ENCODE data around the gene TESK2. TPM values are rescaled to one million over a fixed set of nuclear protein-coding genes. Genes with fewer than 3 reads are reported as not detected.
A peak's percentile ranks its signal among the peaks of the same experiment; 100 is the strongest.

TESK2 gene
- polyA plus RNA-seq (2012; rRNA removed), result 1.3 TPM in 2 replicates
- 1.1 TPM in 2 replicates for polyA plus RNA-seq (2012; cell fraction: cytosol; rRNA removed)
- 2.5 and 3.2 TPM in 2 replicates for polyA plus RNA-seq (2012; cell fraction: nucleus; rRNA removed)

- H3K4me2 ChIP-seq, result peak within 1 kb of the TSS; percentile 90
- H3K9ac ChIP-seq, result peak within 1 kb of the TSS; percentile 69
- H4K20me1 ChIP-seq (ENCODE audit: insufficient read depth), result no peaks in the 10 kb centered on the region
- no peaks in the 10 kb centered on the region for H3F3A ChIP-seq (replicated peaks; ENCODE audit: insufficient read depth)
- H2AFZ ChIP-seq (ENCODE audit: low read depth), result peak within 1 kb of the TSS; percentile 97
- H3K9me2 ChIP-seq, result no peaks in the 10 kb centered on the region
- peaks cover 0 to 5% of the 10 kb centered on the region in 2 experiments; a peak in 2 of 4 replicates for H3K4me1 ChIP-seq (ENCODE audit: control insufficient read depth in 1 of 2, insufficient read depth in 2 of 2, low read depth in 1 of 2, low read length in 1 of 2)
- H3K9me3 ChIP-seq, result no peaks in the 10 kb centered on the region
- ChIA-PET CTCF (interaction anchor here (0.6 to 7.9 kb wide), 13 partner anchors 10 to 1286 kb away, joined by 3 to 158 read pairs (median 3); partner anchors contain the start of genes MMACHC, MUTYH and TOE1), POLR2A (interaction anchor here (0.7 to 3.7 kb wide), 8 partner anchors 9 to 480 kb away, joined by 3 to 24 read pairs (median 3); partner anchors contain the start of genes AKR1A1, CCDC163, HECTD3 and MMACHC)
- peak; percentile 98 for DNase-seq
- 1% methylated on average over 40 of the region's 64 CpGs for WGBS (ENCODE audit: low lambda C conversion rate)
- no peaks in the 10 kb centered on the region for H3K36me3 ChIP-seq (replicated peaks in 1 of 2; ENCODE audit: control insufficient read depth in 1 of 2, insufficient read depth in 2 of 2, low read length in 1 of 2)
- H3K79me2 ChIP-seq (ENCODE audit: insufficient read depth), result no peaks in the 10 kb centered on the region
- peak within 1 kb of the TSS in 1 of 2 experiments; percentile 47; a peak in 2 of 4 replicates for H3K27ac ChIP-seq (ENCODE audit: low read depth in 2 of 2, low read length in 1 of 2)
- H3K4me3 ChIP-seq (ENCODE audit: low read depth in 2 of 2, low read length in 1 of 2), result peak within 1 kb of the TSS; percentile 68 to 98
- H3K27me3 ChIP-seq (ENCODE audit: insufficient read depth), result no peaks in the 10 kb centered on the region
- no peak for TF ChIP-seq REST (IDR thresholded peaks at IDR 0.05; ENCODE audit: low read depth, low read length)
- no peak for TF ChIP-seq ZBTB33 (IDR thresholded peaks at IDR 0.05; ENCODE audit: borderline replicate concordance, low read depth)
- peak; percentile 69 for TF ChIP-seq POLR2AphosphoS5 (IDR thresholded peaks at IDR 0.05; ENCODE audit: low read depth, low read length)
- no peak for TF ChIP-seq MEF2A (IDR thresholded peaks at IDR 0.05; ENCODE audit: borderline replicate concordance, low read depth)
- TF ChIP-seq MAX (IDR thresholded peaks at IDR 0.05; ENCODE audit: low read depth), result peak; percentile 93
- no peak for TF ChIP-seq EP300 (IDR thresholded peaks at IDR 0.05; ENCODE audit: borderline replicate concordance in 1 of 2, low read depth in 1 of 2, low read length in 1 of 2)
- peak; percentile 72 for TF ChIP-seq RFX5 (IDR thresholded peaks at IDR 0.05; ENCODE audit: low read length)
- 0 out of 2 replicates have a peak, but pooled peaks have one; percentile 50 for TF ChIP-seq SIN3A (IDR thresholded peaks at IDR 0.05; ENCODE audit: borderline replicate concordance, low read depth, low read length)
- no peak for TF ChIP-seq RXRA (IDR thresholded peaks at IDR 0.05; ENCODE audit: borderline replicate concordance, low read depth)
- TF ChIP-seq SMC3 (IDR thresholded peaks at IDR 0.05; ENCODE audit: low read depth, low read length), result no peak
- TF ChIP-seq TCF12 (IDR thresholded peaks at IDR 0.05), result 0 out of 2 replicates have a peak, but pooled peaks have one; percentile 10
- TF ChIP-seq YY1 (IDR thresholded peaks at IDR 0.05; ENCODE audit: low read depth), result peak; percentile 28; the same call in 1 of the 2 replicates
- TF ChIP-seq FOXM1 (IDR thresholded peaks at IDR 0.05; ENCODE audit: low read depth), result no peak
- TF ChIP-seq USF2 (IDR thresholded peaks at IDR 0.05; ENCODE audit: borderline replicate concordance, low read depth, low read length), result peak; percentile 68
- TF ChIP-seq FOXJ3 (CRISPR knock-in tag; IDR thresholded peaks at IDR 0.05), result no peak
- TF ChIP-seq ELF1 (IDR thresholded peaks at IDR 0.05), result peak; percentile 71
- no peak for TF ChIP-seq CTCF (IDR thresholded peaks at IDR 0.05)
- TF ChIP-seq TAF1 (IDR thresholded peaks at IDR 0.05; ENCODE audit: borderline replicate concordance, low read depth, low read length), result peak; percentile 85
- TF ChIP-seq RCOR1 (IDR thresholded peaks at IDR 0.05; ENCODE audit: low read length), result no peak; the same call in 1 of the 2 replicates
- peak; percentile 63 for TF ChIP-seq MXI1 (IDR thresholded peaks at IDR 0.05; ENCODE audit: low read depth, low read length)
- no peak for TF ChIP-seq EZH2phosphoT487 (IDR thresholded peaks at IDR 0.05; ENCODE audit: borderline replicate concordance, low read depth)
- no peak for TF ChIP-seq TEAD4 (IDR thresholded peaks at IDR 0.05; ENCODE audit: borderline replicate concordance, insufficient read depth)
- no peak for TF ChIP-seq GATA2 (CRISPR knock-in tag; IDR thresholded peaks at IDR 0.05)
These were observed at the start of gene TESK2 for GRCh38 chr1:45490626-45491486. Gene TESK2, minus strand, starts transcription at chr1:45491163. Its CDS starts 33,378 bp downstream, at chr1:45457785.
